Measurements from ENCODE around the gene ILRUN. TPM values are rescaled to one million over a fixed set of nuclear protein-coding genes. Genes with fewer than 3 reads are reported as not detected.

Gene ILRUN
- total and polyA plus RNA-seq, 7 donors, result 89.4 to 312 (median 175) TPM

DNA sequence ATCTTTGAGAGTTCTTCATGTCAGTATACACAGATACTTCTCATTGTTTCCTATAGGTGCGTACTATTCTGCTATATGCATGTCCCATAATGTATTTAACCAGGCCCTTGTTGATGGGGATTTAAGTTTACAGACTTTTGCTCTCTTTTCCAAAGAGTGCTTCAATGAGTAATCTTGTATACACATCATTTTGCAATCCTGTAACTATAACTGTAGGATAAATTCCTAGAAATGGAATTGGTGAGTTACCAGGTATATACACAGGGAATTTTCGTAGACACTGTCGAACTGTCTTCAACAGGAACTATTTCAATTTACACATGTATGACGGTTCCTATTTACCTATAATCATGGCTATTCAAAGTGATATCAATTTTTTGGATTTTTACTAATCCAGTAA, 45.5 kb upstream of the ILRUN start:
- no peak for DNase-seq

GRCh38 chr6:34736823-34737222, 40.3 kb upstream of the ILRUN start:
- no peak for TF ChIP-seq CTCF (IDR thresholded peaks at IDR 0.05)
- Histone ChIP-seq H3K4me1 (no peaks in the 10 kb centered on the region), H3K27ac (no peak overlapping the region), H3K27me3 (ENCODE audit: insufficient read depth in 3 of 3, low read length in 2 of 3) (no peaks in the 10 kb centered on the region), H3K9me3 (no peaks in the 10 kb centered on the region), H3K36me3 (ENCODE audit: insufficient read depth in 1 of 2, low read depth in 1 of 2) (no peaks in the 10 kb centered on the region), H3K4me3 (no peak overlapping the region)
- intact Hi-C loops (cut with DNase I), result loop anchor here in 1 of 2 donors (10.0 kb wide), 1 partner anchor 282 kb away; no protein-coding TSS in a partner anchor
- DNase-seq (no peak), ATAC-seq (no peak)
- WGBS, 3 donors, result 87 to 92% (median 88%) methylated on average over 3 of the region's 3 CpGs

More for the DNA sequence above, 45.5 kb upstream of the ILRUN start:
- TF ChIP-seq CTCF (IDR thresholded peaks at IDR 0.05), result no peak
- 91 to 94% (median 93%) methylated on average over 4 of the region's 4 CpGs for WGBS, 3 donors
- no peak for ATAC-seq
- no peak overlapping the region for H3K4me3 ChIP-seq
- no peaks in the 10 kb centered on the region for H3K9me3 ChIP-seq
- intact Hi-C loops (cut with DNase I), result no loop called here
- no peaks in the 10 kb centered on the region for H3K27me3 ChIP-seq (ENCODE audit: insufficient read depth in 3 of 3, low read length in 2 of 3)
- no peaks in the 10 kb centered on the region for H3K36me3 ChIP-seq (ENCODE audit: insufficient read depth in 1 of 2, low read depth in 1 of 2)
- no peaks in the 10 kb centered on the region for H3K4me1 ChIP-seq
- H3K27ac ChIP-seq, result no peak overlapping the region

DNA sequence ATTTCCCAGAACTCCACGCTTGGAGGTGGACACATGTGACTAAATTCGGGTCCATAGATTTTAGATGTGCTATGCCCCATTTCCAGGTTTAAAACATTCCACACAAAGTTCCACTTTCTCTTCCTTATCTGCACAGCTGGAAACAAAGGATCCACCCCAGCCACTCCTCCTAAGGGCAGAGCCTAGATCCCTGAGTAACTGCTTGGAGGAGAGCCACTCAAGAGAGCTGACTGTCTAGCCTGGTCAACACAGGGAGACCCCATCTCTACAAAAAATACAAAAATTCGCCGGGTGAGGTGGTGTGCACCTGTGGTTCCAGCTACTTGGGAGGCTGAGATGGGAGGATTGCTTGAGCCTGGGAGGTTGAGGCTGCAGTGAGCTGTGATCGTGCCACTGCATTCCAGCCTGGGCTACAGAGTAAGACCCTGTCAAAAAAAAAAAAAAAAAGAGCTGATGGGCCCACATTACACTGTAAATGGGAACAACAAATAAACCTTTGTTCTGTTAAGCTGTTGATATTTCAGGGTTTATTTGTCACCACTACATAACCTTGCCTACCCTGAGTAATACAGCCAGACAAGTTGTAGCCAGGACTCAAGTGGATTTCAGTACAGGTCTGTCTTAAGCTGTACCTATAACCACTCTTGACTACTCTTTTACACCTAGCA, 35.0 kb upstream of the ILRUN start:
- H3K9me3 ChIP-seq, result no peaks in the 10 kb centered on the region
- no peak for TF ChIP-seq CTCF (IDR thresholded peaks at IDR 0.05)
- DNase-seq (no peak), ATAC-seq (no peak)
- intact Hi-C loops (cut with DNase I), result loop anchor here in 1 of 2 donors (10.0 kb wide), 1 partner anchor 277 kb away; no protein-coding TSS in a partner anchor
- no peak overlapping the region for H3K27ac ChIP-seq
- H3K4me1 ChIP-seq, result no peaks in the 10 kb centered on the region
- 86 to 92% (median 90%) methylated on average over 5 of the region's 5 CpGs for WGBS, 3 donors
- H3K36me3 ChIP-seq (ENCODE audit: insufficient read depth in 1 of 2, low read depth in 1 of 2), result no peaks in the 10 kb centered on the region
- no peak overlapping the region for H3K4me3 ChIP-seq
- H3K27me3 ChIP-seq (ENCODE audit: insufficient read depth in 3 of 3, low read length in 2 of 3), result no peaks in the 10 kb centered on the region

GRCh38 chr6:34729631-34730470, 33.3 kb upstream of the ILRUN start:
- no peak overlapping the region for H3K4me3 ChIP-seq
- H3K36me3 ChIP-seq (ENCODE audit: insufficient read depth in 1 of 2, low read depth in 1 of 2), result no peaks in the 10 kb centered on the region
- no peak overlapping the region for H3K27ac ChIP-seq
- DNase-seq (no peak), ATAC-seq (no peak)
- intact Hi-C loops (cut with DNase I), result loop anchor here in 1 of 2 donors (10.0 kb wide), 1 partner anchor 275 kb away; no protein-coding TSS in a partner anchor
- no peaks in the 10 kb centered on the region for H3K4me1 ChIP-seq
- TF ChIP-seq CTCF (IDR thresholded peaks at IDR 0.05), result no peak
- no peaks in the 10 kb centered on the region for H3K9me3 ChIP-seq
- WGBS, 3 donors, result 33 to 54% (median 34%) methylated on average over 4 of the region's 4 CpGs
- H3K27me3 ChIP-seq (ENCODE audit: insufficient read depth in 3 of 3, low read length in 2 of 3), result no peaks in the 10 kb centered on the region

All from psoas muscle (tissue), 8 donors.